Right lobe of liver (tissue), 6 donors: Measurements from ENCODE around the gene C10orf90. TPM values are rescaled to one million over a fixed set of nuclear protein-coding genes. Genes with fewer than 3 reads are reported as not detected.

Source experiments
- ATAC-seq, 4 donors: fragments of 200-7000 bp; cut with Tn5 transposase; one replicate each; pipeline ENCODE4 v1.9.1; 2020; ENCODE audit warnings: mild to moderate bottlenecking in 4 of 4, moderate library complexity in 4 of 4
- DNase-seq, 3 donors: peaks; one replicate each; pipeline ENCODE4 v3.0.0-alpha.2; 2020
- H3K27ac ChIP-seq, 3 donors: fragments of 200-600 bp; one replicate each; pipeline ENCODE4 v1.8.0; 2022
- H3K27me3 ChIP-seq, 2 donors: fragments of 200-600 bp; one replicate each; pipeline ENCODE4 v1.8.0; 2022
- H3K36me3 ChIP-seq, 4 donors: fragments of 200-600 bp; sonication (generic) in 1 of 4; one replicate each; pipeline versions ENCODE4 v1.5.1 to v1.8.0; 2017 to 2022; ENCODE audit warnings: control low read depth in 1 of 4
- H3K4me1 ChIP-seq, 4 donors: fragments of 200-600 bp; sonication (generic) in 1 of 4; one replicate each; pipeline versions ENCODE4 v1.5.1 to v1.8.0; 2017 to 2022; ENCODE audit warnings: control low read depth in 1 of 4
- H3K4me3 ChIP-seq, 3 donors: fragments of 200-600 bp; one replicate each; pipeline ENCODE4 v1.8.0; 2022
- H3K9me3 ChIP-seq, 4 donors: fragments of 200-600 bp; sonication (generic) in 1 of 4; one replicate each; pipeline versions ENCODE4 v1.5.1 to v1.8.0; 2017 to 2022; ENCODE audit warnings: control low read depth in 1 of 4
- POLR2A ChIP-seq: fragments of 450-650 bp; IDR thresholded peaks from one replicate; pipeline ENCODE4 v1.6.1; 2017; ENCODE audit warnings: antibody characterized with exemption, mild to moderate bottlenecking
- whole genome bisulfite sequencing: methylation state at CpG from one replicate; pipeline ENCODE4 v1.1.6; 2018; ENCODE audit warnings: low coverage, low lambda C conversion rate; ENCODE audit not compliant: insufficient coverage; ENCODE audit errors: missing lambda C conversion rate; 5-methylcytosine and 5-hydroxymethylcytosine counted together
- intact Hi-C, 2 donors: fragments of 100-400 bp; cut with DNase I; formaldehyde crosslinking; loops; one replicate each; pipeline versions ENCODE4 v1.11.2 to v1.14.1; 2022
- total RNA-seq, 6 experiments: library from RNA; depleted of rRNA in 2 of 6; stranded (reverse); fragments of >200 nt in 2 of 6; fragmentation: NEBNext Ultra II Directional in 3 of 6; extraction: Animal tissue kit (Norgen Biotek cat#: 25700) in 3 of 6; gene quantifications; one replicate each; pipeline versions ENCODE4 v1.1.0 to v1.2.4, GENCODE V29; 2016 to 2023
- TF ChIP-seq, protein P1 (sequence below), 4 donors: fragments of 200-600 bp in 3 of 4; fragments of 450-650 bp in 1 of 4; IDR thresholded peaks; one replicate each; pipeline versions ENCODE4 v1.5.1 to v1.8.0; 2016 to 2022; ENCODE audit warnings: antibody characterized with exemption in 4 of 4, mild to moderate bottlenecking in 2 of 4
- donor health status: DM: no; HTN: yes; CAD: no.
- donor health status: DM: no; HTN: no; CAD: no.
- donor health status: DM: no; HTN: no; CAD: no.
- donor health status: DM: no; HTN: yes; CAD: no.
- donor health status: DM: no; HTN: yes; CAD: no.

The C10orf90 gene
- total RNA-seq, 6 experiments from 2014 or later: 0.22 to 0.43 TPM; not detected in 4

DNA sequence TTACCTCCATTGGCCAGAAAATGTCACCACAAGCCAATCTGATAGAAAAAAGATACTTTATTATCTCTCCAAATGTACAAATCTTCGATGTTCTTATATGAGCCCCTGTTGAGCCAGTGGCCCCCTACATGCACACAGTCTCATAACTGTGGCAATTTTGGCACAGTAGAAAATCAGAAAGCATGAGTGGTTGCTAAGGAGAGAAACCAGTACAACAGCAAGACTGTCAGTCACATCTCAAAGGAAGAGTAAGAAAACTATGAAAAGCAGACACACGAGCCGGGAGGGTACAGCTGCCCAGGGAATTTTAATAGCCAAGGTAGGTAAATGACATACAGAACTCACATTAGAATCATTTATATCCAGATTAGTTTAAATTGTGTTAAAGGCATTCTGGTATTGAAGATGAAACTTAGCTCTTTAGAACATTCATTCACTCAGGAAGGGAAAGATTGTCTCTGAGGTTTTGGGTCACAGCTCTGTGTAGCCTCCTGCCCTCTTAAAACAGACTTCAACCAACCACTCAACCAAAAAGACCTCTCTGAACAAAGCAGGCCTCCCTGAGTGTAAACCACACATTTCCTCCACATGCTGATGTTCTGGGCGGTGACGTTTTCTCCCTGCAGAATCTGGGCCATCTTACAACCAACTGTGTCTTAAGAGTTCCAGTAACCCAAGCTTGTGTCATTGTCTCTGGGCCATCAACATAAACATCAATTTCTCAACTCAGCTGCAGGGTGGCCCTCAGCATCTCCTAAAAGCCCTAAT is 201.4 kb downstream of the C10orf90 start:
- intact Hi-C loops: no loop called here
- ATAC-seq (peak in 1 of 4 donors; percentile 13), DNase-seq (no peak)
- no peak overlapping the region for H3K4me3 ChIP-seq
- H3K27me3 ChIP-seq: no peaks in the 10 kb centered on the region
- H3K27ac ChIP-seq: no peak overlapping the region
- H3K4me1 ChIP-seq: no peaks in the 10 kb centered on the region
- no peaks in the 10 kb centered on the region for H3K36me3 ChIP-seq
- WGBS: 45% methylated on average over 3 of the region's 5 CpGs
- no peak for TF ChIP-seq POLR2A
- TF ChIP-seq, protein P1, sequence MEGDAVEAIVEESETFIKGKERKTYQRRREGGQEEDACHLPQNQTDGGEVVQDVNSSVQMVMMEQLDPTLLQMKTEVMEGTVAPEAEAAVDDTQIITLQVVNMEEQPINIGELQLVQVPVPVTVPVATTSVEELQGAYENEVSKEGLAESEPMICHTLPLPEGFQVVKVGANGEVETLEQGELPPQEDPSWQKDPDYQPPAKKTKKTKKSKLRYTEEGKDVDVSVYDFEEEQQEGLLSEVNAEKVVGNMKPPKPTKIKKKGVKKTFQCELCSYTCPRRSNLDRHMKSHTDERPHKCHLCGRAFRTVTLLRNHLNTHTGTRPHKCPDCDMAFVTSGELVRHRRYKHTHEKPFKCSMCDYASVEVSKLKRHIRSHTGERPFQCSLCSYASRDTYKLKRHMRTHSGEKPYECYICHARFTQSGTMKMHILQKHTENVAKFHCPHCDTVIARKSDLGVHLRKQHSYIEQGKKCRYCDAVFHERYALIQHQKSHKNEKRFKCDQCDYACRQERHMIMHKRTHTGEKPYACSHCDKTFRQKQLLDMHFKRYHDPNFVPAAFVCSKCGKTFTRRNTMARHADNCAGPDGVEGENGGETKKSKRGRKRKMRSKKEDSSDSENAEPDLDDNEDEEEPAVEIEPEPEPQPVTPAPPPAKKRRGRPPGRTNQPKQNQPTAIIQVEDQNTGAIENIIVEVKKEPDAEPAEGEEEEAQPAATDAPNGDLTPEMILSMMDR (IDR thresholded peaks at IDR 0.05): no peak
- no peaks in the 10 kb centered on the region for H3K9me3 ChIP-seq

DNA sequence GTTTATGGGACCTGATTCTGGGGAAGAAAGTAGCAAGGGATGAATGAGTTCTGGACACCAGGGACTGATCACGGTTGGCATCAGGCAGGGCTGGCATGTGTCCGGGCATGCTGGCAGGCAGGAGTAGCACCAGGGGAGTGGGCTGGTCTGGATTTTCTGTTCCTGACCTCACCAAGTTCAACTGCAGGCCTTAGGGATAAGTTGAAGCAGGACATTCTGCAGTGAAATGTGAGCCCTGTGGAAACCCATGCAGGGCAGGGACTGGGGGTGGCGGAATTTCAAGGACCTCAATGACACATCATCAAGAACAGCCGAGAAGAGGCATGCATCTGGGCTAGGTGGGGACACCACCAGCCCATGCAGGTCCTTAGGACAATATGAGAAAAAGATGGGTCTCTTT is 202.0 kb downstream of the C10orf90 start:
- Histone ChIP-seq H3K9me3 (no peaks in the 10 kb centered on the region), H3K36me3 (no peaks in the 10 kb centered on the region), H3K27me3 (no peaks in the 10 kb centered on the region), H3K27ac (no peak overlapping the region), H3K4me1 (no peaks in the 10 kb centered on the region), H3K4me3 (no peak overlapping the region)
- ATAC-seq (no peak), DNase-seq (no peak)
- WGBS: 60% methylated on average over 3 of the region's 4 CpGs
- intact Hi-C loops: no loop called here
- TF ChIP-seq, protein P1 (IDR thresholded peaks at IDR 0.05): no peak
- TF ChIP-seq POLR2A: no peak

DNA sequence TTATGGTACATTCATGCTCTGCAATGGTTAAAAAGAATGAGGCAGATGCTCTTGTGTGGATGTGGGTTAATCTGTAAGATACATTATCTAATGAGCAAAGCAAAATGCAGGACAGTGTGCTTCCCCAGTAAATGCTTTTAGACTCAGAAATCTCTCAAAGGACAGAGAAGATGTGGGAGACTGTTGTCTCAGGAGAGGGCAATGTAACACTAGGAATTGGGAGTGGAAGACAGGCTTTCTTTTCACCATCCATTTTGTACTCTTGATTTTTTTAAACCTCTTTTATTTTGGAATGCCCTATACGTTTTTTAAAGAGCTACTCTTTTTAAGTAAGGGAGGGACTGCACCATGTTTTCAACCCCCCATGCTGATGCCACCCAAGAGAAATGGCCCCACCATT is 204.7 kb downstream of the C10orf90 start:
- Histone ChIP-seq H3K4me1 (no peaks in the 10 kb centered on the region), H3K4me3 (no peak overlapping the region), H3K27ac (no peak overlapping the region), H3K27me3 (no peaks in the 10 kb centered on the region), H3K36me3 (no peaks in the 10 kb centered on the region), H3K9me3 (no peaks in the 10 kb centered on the region)
- ATAC-seq: no peak
- TF ChIP-seq, protein P1 (IDR thresholded peaks at IDR 0.05): no peak
- no peak for TF ChIP-seq POLR2A
- intact Hi-C loops: no loop called here
- no peak for DNase-seq
- WGBS: 5% methylated on average over 1 of the region's 1 CpG

DNA sequence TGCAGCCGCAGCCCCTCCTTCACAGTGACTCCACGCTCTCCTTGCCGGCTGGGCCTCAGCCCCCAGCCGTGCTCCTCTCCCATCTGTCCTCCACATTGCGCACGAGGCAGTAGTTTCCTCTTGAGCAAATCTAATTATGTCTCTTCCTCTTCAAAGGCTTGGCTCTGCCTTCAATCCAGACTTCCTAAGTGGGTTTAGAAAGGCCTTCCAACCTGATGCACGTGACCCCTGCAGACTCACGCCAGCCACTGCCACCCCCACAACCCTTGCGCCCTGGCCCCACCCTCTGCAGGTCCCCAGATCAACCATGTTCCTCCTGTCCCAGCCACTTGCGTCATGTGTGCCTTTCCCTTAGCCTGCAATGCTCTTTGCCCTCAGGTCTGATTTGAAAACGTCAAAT is 207.2 kb downstream of the C10orf90 start:
- DNase-seq: no peak

More for the DNA sequence above, 207.2 kb downstream of the C10orf90 start:
- intact Hi-C loops: no loop called here
- WGBS: 38% methylated on average over 11 of the region's 11 CpGs
- no peak for ATAC-seq
- Histone ChIP-seq H3K4me1 (peaks cover 0 to 13% (median 0%) of the 10 kb centered on the region in 4 donors), H3K27me3 (no peaks in the 10 kb centered on the region), H3K9me3 (no peaks in the 10 kb centered on the region), H3K4me3 (no peak overlapping the region), H3K27ac (no peak overlapping the region), H3K36me3 (no peaks in the 10 kb centered on the region)
- no peak for TF ChIP-seq POLR2A
- TF ChIP-seq, protein P1 (IDR thresholded peaks at IDR 0.05): no peak
